HepG2 (cell line): ENCODE results near the gene C3orf22. TPM values are rescaled to one million over a fixed set of nuclear protein-coding genes. Genes with fewer than 3 reads are reported as not detected.

Experiments used
- ATAC-seq: fragments of 200-7000 bp; cut with Tn5 transposase; 3 replicates; pipeline ENCODE4 v1.9.1; 2020; ENCODE audit warnings: mild to moderate bottlenecking, moderate library complexity
- BruUV-seq: library from RNA; stranded (reverse); fragments of 400-500 nt; replicated peaks from 2 replicates; lab custom pipeline; 2021; lab: Mats Ljungman, UMichigan
- CTCF ChIA-PET: fragments of 300-600 bp; formaldehyde crosslinking; extraction: SDS; loops from one replicate; lab custom pipeline; 2021; ENCODE audit warnings: low total read pairs, inconsistent platforms, low intra/inter-chr PET ratio; lab: Yijun Ruan, JAX
- POLR2A ChIA-PET: fragments of 350-600 bp; sonication (Branson Sonifier 250); formaldehyde crosslinking; loops from one replicate; lab custom pipeline; 2020; ENCODE audit warnings: antibody characterized with exemption, inconsistent platforms; lab: Yijun Ruan, JAX
- DNase-seq: peaks from one replicate; pipeline ENCODE4 v3.0.0-alpha.2; 2015; ENCODE audit warnings: low spot score
- FAIRE-seq: peaks from 3 replicates; lab custom pipeline; 2011; peaks lifted over from hg19 to GRCh38; lab: Jason Lieb, UNC
- H2AFZ ChIP-seq: one replicate; pipeline ENCODE4 v1.6.1; 2011; ENCODE audit warnings: low read length, inconsistent platforms
- H3K27ac ChIP-seq: fragments of 300-600 bp; 3 replicates; pipeline ENCODE4 v1.8.0; 2011; ENCODE audit warnings: mixed run types, mild to moderate bottlenecking, mixed read lengths, low read length, inconsistent platforms; ENCODE audit not compliant: insufficient read depth; ENCODE audit errors: extremely low read length
- H3K27me3 ChIP-seq, 2 experiments: fragments of 200-600 bp in 1 of 2; 2 replicates in 1 of 2; 3 replicates in 1 of 2; pipeline versions ENCODE4 v1.6.0 to v1.8.0; 2011; ENCODE audit warnings: low read length in 2 of 2, mild to moderate bottlenecking in 2 of 2, moderate library complexity in 2 of 2, inconsistent platforms in 1 of 2; ENCODE audit not compliant: insufficient read depth in 2 of 2, control insufficient read depth in 1 of 2
- H3K36me3 ChIP-seq, 2 experiments: fragments of 200-600 bp in 1 of 2; replicated peaks in 1 of 2; 2 replicates in 1 of 2; 3 replicates in 1 of 2; pipeline versions ENCODE4 v1.5.1 to v1.8.0; 2011; ENCODE audit warnings: low read length in 2 of 2, inconsistent platforms in 1 of 2; ENCODE audit not compliant: insufficient read depth in 2 of 2, control insufficient read depth in 1 of 2
- H3K4me1 ChIP-seq: 2 replicates; pipeline ENCODE4 v1.5.1; 2012; ENCODE audit warnings: low read length, inconsistent platforms; ENCODE audit not compliant: insufficient read depth
- H3K4me2 ChIP-seq: 2 replicates; pipeline ENCODE4 v1.6.0; 2011; ENCODE audit warnings: low read depth, low read length, inconsistent platforms
- H3K4me3 ChIP-seq, 3 experiments: fragments of 200-600 bp in 1 of 3; sonication (generic), shearing (Covaris generic) in 1 of 3; replicated peaks in 1 of 3; 2 replicates each; pipeline ENCODE4 v1.5.1; 2011 to 2016; ENCODE audit warnings: low read length in 3 of 3, inconsistent platforms in 2 of 3, low read depth in 2 of 3, mild to moderate bottlenecking in 2 of 3, control low read depth in 1 of 3, mixed read lengths in 1 of 3; ENCODE audit not compliant: insufficient read depth in 1 of 3
- H3K79me2 ChIP-seq: one replicate; pipeline ENCODE4 v1.6.1; 2011; ENCODE audit warnings: low read length, inconsistent platforms; ENCODE audit not compliant: insufficient read depth
- H3K9ac ChIP-seq: 2 replicates; pipeline ENCODE4 v1.6.0; 2011; ENCODE audit warnings: mild to moderate bottlenecking, low read depth, low read length, inconsistent platforms; ENCODE audit not compliant: insufficient read depth
- H3K9me3 ChIP-seq: 2 replicates; pipeline ENCODE4 v1.5.1; 2012; ENCODE audit warnings: mild to moderate bottlenecking, low read length
- H4K20me1 ChIP-seq: 2 replicates; pipeline ENCODE4 v1.6.0; 2011; ENCODE audit warnings: inconsistent platforms, mild to moderate bottlenecking, low read length, moderate library complexity; ENCODE audit not compliant: insufficient read depth
- ARID2 ChIP-seq: sonication (generic); formaldehyde crosslinking; IDR thresholded peaks from 2 replicates; pipeline ENCODE4 v1.8.1; 2022; ENCODE audit warnings: mild to moderate bottlenecking, missing genetic modification reagents, borderline replicate concordance
- CBFB ChIP-seq: sonication (generic); formaldehyde crosslinking; IDR thresholded peaks from 2 replicates; pipeline ENCODE4 v1.4.0; 2020; ENCODE audit warnings: missing genetic modification reagents
- IRF2 ChIP-seq: IDR thresholded peaks from 2 replicates; pipeline ENCODE4 v1.6.1; 2018; ENCODE audit warnings: missing genetic modification reagents, missing compliant biosample characterization
- MAZ ChIP-seq, 2 experiments: sonication (generic) in 1 of 2; formaldehyde crosslinking in 1 of 2; IDR thresholded peaks; 2 replicates each; pipeline versions ENCODE4 v1.5.0 to v1.6.1; 2012 to 2020; ENCODE audit warnings: low read depth in 2 of 2, mild to moderate bottlenecking in 2 of 2, borderline replicate concordance in 1 of 2, improper control_type of control experiment in 1 of 2, low read length in 1 of 2, missing genetic modification reagents in 1 of 2, moderate library complexity in 1 of 2
- NFE2L2 ChIP-seq: fragments of 150-350 bp; IDR thresholded peaks from 2 replicates; pipeline ENCODE4 v1.6.1; 2014; ENCODE audit warnings: low read length
- NFYB ChIP-seq: sonication (generic); formaldehyde crosslinking; IDR thresholded peaks from 2 replicates; pipeline ENCODE4 v1.4.0; 2020; ENCODE audit warnings: missing genetic modification reagents
- TGIF2 ChIP-seq: IDR thresholded peaks from 2 replicates; pipeline ENCODE4 v1.6.1; 2016; ENCODE audit warnings: control low read depth, missing compliant biosample characterization
- ZBTB20 ChIP-seq: sonication (generic); formaldehyde crosslinking; IDR thresholded peaks from 2 replicates; pipeline ENCODE4 v1.8.1; 2023; ENCODE audit warnings: missing genetic modification reagents, low read depth, mild to moderate bottlenecking, borderline replicate concordance
- ZNF354B ChIP-seq: sonication (generic); formaldehyde crosslinking; IDR thresholded peaks from 2 replicates; pipeline ENCODE4 v1.8.0; 2022; ENCODE audit warnings: mild to moderate bottlenecking, missing genetic modification reagents
- ZNF772 ChIP-seq: sonication (generic); formaldehyde crosslinking; IDR thresholded peaks from 2 replicates; pipeline ENCODE4 v1.5.0; 2020; ENCODE audit warnings: mild to moderate bottlenecking, missing genetic modification reagents
- WGBS: methylation state at CpG from one replicate; pipeline ENCODE4 v1.1.6; 2017; ENCODE audit warnings: low lambda C conversion rate; 5-methylcytosine and 5-hydroxymethylcytosine counted together
- in situ Hi-C: cut with HindIII; loops from 2 replicates; pipeline ENCODE4 v1.10.0; 2017; ENCODE audit warnings: low pct_unique_long_range_greater_than_20kb; ENCODE audit not compliant: extremely low pct_ligation_motif_present
- intact Hi-C: fragments of 100-400 bp; cut with micrococcal nuclease; formaldehyde crosslinking; loops from one replicate; pipeline ENCODE4 v1.10.0; 2022; ENCODE audit not compliant: unreplicated experiment
- polyA plus RNA-seq, 8 experiments: library from polyadenylated mRNA; depleted of rRNA in 3 of 8; stranded (reverse) in 7 of 8; unstranded in 1 of 8; fragments of >200 nt; fragmentation: Illumina TruSeq in 4 of 8; extraction: Trizol in 4 of 8; gene quantifications; 2 replicates each; pipeline versions ENCODE4 v1.2.1 to v1.2.3, GENCODE V29; 2011 to 2016; ENCODE audit warnings: low read depth in 4 of 8, missing spikeins in 1 of 8, mixed read lengths in 1 of 8; ENCODE audit not compliant: insufficient read depth in 1 of 8
- total RNA-seq, 5 experiments: library from RNA; depleted of rRNA; stranded (reverse); fragments of >200 nt; fragmentation: Illumina TruSeq; extraction: Trizol; gene quantifications; 2 replicates each; pipeline ENCODE4 v1.2.3, GENCODE V29; 2016; ENCODE audit warnings: low read depth in 1 of 5
- TF ChIP-seq, protein P1 (sequence below): sonication (generic); formaldehyde crosslinking; conservative IDR thresholded peaks from 2 replicates; pipeline ENCODE4 v1.8.0; 2022; ENCODE audit warnings: mild to moderate bottlenecking, moderate library complexity, missing genetic modification reagents
- TF ChIP-seq, protein P2 (sequence below): sonication (generic); formaldehyde crosslinking; IDR thresholded peaks from 2 replicates; pipeline ENCODE4 v1.4.0; 2020; ENCODE audit warnings: mild to moderate bottlenecking, missing genetic modification reagents
- TF ChIP-seq, protein P3 (sequence below): sonication (generic); formaldehyde crosslinking; conservative IDR thresholded peaks from 2 replicates; pipeline ENCODE4 v1.8.0; 2022; ENCODE audit warnings: missing genetic modification reagents

The C3orf22 gene
- total and polyA plus RNA-seq, 2 of the 13 experiments (the other 11 are each of a cell fraction or from before 2014, with no cell fraction given): not detected

DNA sequence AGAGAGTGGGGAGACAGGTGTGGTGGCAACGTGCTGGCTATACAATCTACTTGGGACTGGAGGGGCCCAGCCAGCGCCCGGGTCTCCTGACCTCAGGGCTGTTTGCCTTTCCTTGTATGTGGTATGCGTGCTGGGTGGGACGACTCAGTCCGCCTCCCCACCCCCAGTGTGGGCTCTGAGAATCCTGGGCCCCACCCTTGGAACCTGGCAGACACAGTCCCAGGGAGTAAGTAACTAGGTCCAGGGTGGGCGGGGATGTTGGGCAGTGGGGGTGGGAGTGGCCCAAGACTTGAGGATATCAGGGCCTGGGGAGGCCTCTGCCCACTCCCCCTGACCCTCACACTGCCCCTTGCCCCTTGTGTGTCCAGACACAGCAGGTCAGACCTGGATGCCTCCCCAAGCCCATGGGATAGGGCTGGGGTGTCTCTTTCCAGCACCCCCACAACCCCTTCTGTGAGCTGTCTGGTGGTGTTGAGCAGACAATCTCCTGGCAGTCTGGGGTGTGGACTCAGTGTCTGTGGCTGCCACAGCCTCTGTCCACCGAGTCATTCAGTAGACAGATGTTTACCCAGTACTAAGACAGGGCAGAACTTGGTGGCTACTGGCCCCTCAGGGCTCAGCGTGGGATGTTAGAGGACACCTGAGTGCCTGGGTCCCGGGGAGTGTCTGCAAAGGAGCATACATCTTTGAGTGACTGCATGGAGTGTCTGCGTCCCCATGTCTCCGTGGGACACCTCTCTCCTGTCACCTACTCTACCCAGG is 33.5 kb downstream of the C3orf22 start:
- BruUV-seq: no TSS peak
- 0% methylated on average over 3 of the region's 12 CpGs for WGBS
- peak overlapping the region; percentile 97 for H3K4me2 ChIP-seq
- TF ChIP-seq ZBTB20 (CRISPR knock-in tag) (0 out of 2 replicates have a peak, but pooled peaks have one; percentile 24), IRF2 (CRISPR knock-in tag) (peak; percentile 6; the same call in 1 of the 2 replicates), NFYB (CRISPR knock-in tag) (no peak), ARID2 (CRISPR knock-in tag) (0 out of 2 replicates have a peak, but pooled peaks have one; percentile 44), ZNF772 (CRISPR knock-in tag) (no peak), CBFB (CRISPR knock-in tag) (no peak), NFE2L2 (no peak), ZNF354B (CRISPR knock-in tag) (no peak), MAZ (IDR thresholded peaks at IDR 0.05; ENCODE audit: borderline replicate concordance, low read depth, low read length) (no peak), MAZ (CRISPR knock-in tag; IDR thresholded peaks at IDR 0.05; ENCODE audit: low read depth) (peak; percentile 45; the same call in 1 of the 2 replicates), TGIF2 (CRISPR knock-in tag) (peak; percentile 44; the same call in 1 of the 2 replicates)
- TF ChIP-seq, protein P1, sequence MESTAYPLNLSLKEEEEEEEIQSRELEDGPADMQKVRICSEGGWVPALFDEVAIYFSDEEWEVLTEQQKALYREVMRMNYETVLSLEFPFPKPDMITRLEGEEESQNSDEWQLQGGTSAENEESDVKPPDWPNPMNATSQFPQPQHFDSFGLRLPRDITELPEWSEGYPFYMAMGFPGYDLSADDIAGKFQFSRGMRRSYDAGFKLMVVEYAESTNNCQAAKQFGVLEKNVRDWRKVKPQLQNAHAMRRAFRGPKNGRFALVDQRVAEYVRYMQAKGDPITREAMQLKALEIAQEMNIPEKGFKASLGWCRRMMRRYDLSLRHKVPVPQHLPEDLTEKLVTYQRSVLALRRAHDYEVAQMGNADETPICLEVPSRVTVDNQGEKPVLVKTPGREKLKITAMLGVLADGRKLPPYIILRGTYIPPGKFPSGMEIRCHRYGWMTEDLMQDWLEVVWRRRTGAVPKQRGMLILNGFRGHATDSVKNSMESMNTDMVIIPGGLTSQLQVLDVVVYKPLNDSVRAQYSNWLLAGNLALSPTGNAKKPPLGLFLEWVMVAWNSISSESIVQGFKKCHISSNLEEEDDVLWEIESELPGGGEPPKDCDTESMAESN: 0 out of 2 replicates have a peak, but pooled peaks have one; percentile 31
- TF ChIP-seq, protein P2, sequence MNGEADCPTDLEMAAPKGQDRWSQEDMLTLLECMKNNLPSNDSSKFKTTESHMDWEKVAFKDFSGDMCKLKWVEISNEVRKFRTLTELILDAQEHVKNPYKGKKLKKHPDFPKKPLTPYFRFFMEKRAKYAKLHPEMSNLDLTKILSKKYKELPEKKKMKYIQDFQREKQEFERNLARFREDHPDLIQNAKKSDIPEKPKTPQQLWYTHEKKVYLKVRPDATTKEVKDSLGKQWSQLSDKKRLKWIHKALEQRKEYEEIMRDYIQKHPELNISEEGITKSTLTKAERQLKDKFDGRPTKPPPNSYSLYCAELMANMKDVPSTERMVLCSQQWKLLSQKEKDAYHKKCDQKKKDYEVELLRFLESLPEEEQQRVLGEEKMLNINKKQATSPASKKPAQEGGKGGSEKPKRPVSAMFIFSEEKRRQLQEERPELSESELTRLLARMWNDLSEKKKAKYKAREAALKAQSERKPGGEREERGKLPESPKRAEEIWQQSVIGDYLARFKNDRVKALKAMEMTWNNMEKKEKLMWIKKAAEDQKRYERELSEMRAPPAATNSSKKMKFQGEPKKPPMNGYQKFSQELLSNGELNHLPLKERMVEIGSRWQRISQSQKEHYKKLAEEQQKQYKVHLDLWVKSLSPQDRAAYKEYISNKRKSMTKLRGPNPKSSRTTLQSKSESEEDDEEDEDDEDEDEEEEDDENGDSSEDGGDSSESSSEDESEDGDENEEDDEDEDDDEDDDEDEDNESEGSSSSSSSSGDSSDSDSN: 0 out of 2 replicates have a peak, but pooled peaks have one; percentile 3
- TF ChIP-seq, protein P3, sequence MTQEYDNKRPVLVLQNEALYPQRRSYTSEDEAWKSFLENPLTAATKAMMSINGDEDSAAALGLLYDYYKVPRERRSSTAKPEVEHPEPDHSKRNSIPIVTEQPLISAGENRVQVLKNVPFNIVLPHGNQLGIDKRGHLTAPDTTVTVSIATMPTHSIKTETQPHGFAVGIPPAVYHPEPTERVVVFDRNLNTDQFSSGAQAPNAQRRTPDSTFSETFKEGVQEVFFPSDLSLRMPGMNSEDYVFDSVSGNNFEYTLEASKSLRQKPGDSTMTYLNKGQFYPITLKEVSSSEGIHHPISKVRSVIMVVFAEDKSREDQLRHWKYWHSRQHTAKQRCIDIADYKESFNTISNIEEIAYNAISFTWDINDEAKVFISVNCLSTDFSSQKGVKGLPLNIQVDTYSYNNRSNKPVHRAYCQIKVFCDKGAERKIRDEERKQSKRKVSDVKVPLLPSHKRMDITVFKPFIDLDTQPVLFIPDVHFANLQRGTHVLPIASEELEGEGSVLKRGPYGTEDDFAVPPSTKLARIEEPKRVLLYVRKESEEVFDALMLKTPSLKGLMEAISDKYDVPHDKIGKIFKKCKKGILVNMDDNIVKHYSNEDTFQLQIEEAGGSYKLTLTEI: no peak

More for the DNA sequence above, 33.5 kb downstream of the C3orf22 start:
- no peaks in the 10 kb centered on the region for H4K20me1 ChIP-seq
- ChIA-PET CTCF (no interaction called here), POLR2A (interaction anchor here (0.7 to 3.3 kb wide), 5 partner anchors 28 to 135 kb away, joined by 3 to 39 read pairs (median 3); partner anchors contain the start of gene ZXDC)
- H3K9ac ChIP-seq: peak overlapping the region; percentile 88
- FAIRE-seq (no peak), ATAC-seq (no peak), DNase-seq (peak; percentile 38)
- intact Hi-C loops (no loop called here), in situ Hi-C loops (no loop called here)
- H3K27me3 ChIP-seq: no peaks in the 10 kb centered on the region; a peak in 1 of 5 replicates
- peak overlapping the region; percentile 70 to 84 (median 82) for H3K4me3 ChIP-seq
- no peaks in the 10 kb centered on the region for H3K9me3 ChIP-seq
- no peaks in the 10 kb centered on the region; a peak in 1 of 5 replicates for H3K36me3 ChIP-seq
- no peak overlapping the region for H2AFZ ChIP-seq
- peaks cover 91% of the 10 kb centered on the region for H3K4me1 ChIP-seq
- peaks cover 16% of the 10 kb centered on the region for H3K79me2 ChIP-seq
- peak overlapping the region; percentile 98 for H3K27ac ChIP-seq
